Cardiac fibroblast (primary cell): ENCODE measurements around the gene STARD5.

Source experiments
- DNase-seq, 2 donors: peaks; one replicate each; pipeline versions ENCODE4 v3.0.0 to v3.0.0-alpha.2; 2010; ENCODE audit warnings: low read depth in 2 of 2
- H3K4me3 ChIP-seq, 2 donors: replicated peaks in 1 of 2; 1 replicate in 1 of 2; 2 replicates in 1 of 2; pipeline ENCODE4 v1.5.1; 2011; ENCODE audit warnings: low read depth in 2 of 2, low read length in 2 of 2, mild to moderate bottlenecking in 2 of 2, moderate library complexity in 1 of 2
- TF ChIP-seq, protein P1 (sequence below): IDR thresholded peaks from one replicate; pipeline ENCODE4 v1.5.1; 2011; ENCODE audit warnings: low read depth, mild to moderate bottlenecking, low read length, inconsistent platforms

Gene STARD5

DNA sequence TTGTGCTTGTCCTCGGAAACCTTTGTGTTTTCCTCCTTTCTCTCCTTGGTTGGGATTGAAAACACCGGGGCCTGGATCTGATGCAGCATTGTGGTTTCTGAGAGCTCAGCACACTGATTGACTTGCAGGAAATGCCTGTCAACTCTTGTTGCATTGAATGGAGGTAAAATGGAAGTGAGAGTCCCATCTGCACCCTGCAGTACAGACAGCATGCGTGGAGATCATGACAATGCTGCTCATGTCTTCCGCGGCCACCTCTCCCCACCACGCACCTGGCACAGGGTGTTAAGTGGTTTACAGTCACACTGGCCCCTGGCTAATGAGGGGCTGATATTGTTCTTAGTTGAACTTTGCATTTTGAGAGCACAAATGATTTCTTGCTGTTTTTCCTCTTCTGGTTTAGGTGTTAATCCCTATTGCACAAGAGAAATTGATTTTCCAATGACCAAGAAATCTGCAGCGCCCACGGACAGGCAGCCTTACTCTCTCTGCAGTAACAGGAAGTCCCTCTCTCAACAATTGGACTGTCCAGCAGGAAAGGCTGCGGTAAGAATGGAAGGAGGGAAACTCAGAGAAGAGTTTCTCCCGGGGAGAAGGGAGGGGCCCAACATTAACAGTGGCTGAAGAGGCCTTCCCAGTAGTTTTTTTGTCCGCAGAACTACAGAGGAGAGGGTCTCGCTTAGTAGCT, 58.5 kb downstream of the STARD5 start:
- TF ChIP-seq, protein P1, sequence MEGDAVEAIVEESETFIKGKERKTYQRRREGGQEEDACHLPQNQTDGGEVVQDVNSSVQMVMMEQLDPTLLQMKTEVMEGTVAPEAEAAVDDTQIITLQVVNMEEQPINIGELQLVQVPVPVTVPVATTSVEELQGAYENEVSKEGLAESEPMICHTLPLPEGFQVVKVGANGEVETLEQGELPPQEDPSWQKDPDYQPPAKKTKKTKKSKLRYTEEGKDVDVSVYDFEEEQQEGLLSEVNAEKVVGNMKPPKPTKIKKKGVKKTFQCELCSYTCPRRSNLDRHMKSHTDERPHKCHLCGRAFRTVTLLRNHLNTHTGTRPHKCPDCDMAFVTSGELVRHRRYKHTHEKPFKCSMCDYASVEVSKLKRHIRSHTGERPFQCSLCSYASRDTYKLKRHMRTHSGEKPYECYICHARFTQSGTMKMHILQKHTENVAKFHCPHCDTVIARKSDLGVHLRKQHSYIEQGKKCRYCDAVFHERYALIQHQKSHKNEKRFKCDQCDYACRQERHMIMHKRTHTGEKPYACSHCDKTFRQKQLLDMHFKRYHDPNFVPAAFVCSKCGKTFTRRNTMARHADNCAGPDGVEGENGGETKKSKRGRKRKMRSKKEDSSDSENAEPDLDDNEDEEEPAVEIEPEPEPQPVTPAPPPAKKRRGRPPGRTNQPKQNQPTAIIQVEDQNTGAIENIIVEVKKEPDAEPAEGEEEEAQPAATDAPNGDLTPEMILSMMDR, result no peak
- H3K4me3 ChIP-seq, result no peak overlapping the region
- no peak for DNase-seq

DNA sequence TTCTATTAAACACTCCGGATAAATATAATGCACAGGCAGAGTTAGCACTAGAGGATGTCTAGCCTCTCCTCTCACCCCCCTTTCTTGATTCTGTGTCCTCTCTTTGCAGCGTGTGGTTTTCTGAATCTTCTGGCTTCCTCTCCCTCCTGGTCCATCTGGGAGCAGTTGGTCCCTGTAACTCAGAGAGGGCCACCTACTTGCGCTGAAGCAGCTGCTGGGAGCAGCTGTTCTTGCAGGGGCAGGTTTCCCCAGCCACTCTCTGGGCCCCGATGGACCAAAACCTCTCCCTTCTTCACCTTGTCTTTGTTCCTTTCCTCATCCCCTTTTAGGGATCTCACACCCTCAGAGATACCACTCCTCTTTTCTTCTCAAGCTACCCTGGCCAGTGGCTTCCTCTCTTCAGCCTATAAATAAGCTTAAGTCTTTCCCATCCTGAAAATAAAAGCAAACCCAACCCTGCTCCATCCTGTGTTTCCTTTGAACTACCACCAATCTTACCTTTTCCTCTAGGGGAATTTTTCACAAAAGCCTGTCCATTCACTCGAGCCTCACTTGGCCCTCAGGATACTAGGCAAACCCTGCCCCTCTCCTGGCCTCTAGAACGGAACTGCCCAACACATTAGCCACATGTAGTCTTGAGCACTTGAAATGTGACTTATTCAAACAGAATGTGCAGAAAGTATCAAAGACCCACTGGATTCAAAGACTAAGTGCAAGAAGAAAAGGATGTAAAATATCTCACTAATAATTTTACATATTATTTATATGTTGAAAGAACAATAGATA, 59.7 kb downstream of the STARD5 start:
- no peak overlapping the region for H3K4me3 ChIP-seq
- DNase-seq, result peak in 1 of 2 donors; percentile 41
- TF ChIP-seq, protein P1, result no peak

DNA sequence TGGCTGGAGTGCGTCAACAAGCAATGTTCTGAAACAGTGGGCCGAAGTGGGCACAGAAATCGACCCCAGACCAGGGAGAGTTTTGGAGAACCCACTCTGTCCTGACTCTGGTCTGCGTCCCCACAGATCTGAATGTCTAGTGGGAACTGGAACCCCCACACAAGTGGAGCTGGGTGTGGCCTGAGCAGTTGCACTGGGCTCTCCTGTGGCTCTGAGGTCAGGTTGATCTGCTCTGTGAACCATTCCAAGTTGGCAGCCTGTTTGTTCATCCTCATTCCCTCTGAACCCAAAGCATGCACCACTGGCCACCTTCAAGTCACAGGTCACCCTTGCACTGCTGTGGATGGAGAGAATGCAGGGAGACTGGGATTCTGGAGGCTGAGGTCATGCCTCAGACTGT, 60.5 kb downstream of the STARD5 start:
- TF ChIP-seq, protein P1, result no peak
- H3K4me3 ChIP-seq, result no peak overlapping the region
- DNase-seq, result no peak

DNA sequence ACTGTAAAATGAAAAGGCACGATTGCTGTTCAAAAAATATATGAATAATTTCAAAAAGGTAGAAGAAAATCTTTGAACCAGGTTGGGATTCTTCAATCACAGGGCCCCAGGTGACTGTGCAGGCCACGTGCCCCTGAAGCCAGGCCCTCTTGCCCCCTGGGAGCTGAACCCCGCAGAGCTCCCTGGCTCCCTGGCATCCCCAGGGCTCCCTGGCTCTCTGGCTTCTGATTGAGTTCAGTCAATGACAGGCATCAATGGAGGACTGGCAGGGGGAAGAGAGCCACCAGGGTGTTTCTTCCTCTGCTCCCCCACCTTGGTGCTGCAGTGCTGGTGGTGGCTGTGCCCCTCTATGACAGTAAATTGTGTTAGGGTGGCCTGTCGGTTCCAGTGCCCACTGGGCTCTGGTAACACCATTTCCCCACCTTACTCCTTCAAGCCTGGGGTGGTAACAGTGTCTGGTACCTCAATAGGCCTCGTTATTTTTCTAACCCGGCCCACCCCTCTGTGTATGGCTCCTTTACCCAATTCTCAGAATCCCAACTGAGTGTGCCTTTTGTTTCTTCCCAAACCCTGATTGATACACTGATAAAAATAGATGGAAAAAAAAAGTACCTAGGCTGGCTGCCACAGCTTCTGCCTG, 62.6 kb downstream of the STARD5 start:
- TF ChIP-seq, protein P1, result no peak
- no peak for DNase-seq
- H3K4me3 ChIP-seq, result no peak overlapping the region

DNA sequence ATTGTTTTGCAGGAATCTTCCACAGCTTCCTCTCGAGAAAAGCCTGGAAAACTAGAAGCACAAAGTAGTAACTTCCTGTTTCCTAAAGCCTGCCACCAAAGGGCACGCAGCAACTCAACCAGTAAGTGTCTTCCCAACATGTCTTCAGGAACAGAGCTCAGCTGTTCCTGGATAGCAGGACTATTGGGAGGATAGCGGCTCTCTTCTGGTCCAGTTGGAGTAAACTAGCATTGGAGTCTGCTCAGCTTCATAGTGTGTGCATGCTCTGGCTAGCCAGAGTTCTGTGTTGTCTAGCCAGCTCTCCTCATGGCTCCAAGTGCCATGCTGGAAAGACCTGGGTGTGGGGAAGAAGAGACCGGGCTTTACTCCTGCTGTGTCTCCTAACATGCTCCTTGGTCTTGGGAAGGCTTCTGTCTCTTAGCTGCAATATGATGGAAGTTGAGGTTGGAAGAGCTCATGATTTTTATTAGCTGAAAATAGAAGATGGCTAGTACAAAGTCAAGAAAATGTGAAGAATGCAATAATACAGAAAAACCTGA, 64.1 kb downstream of the STARD5 start:
- TF ChIP-seq, protein P1, result no peak
- DNase-seq, result no peak
- H3K4me3 ChIP-seq, result no peak overlapping the region
